BLaER1 treated with 17β-estradiol and CSF1 and Interleukin-3, amounts not matched to agents 10 nM and 100 nM (cell line): ENCODE data around the gene ADCK1.
"Not testable (repeated sequence)": the region's sequence is repeated elsewhere in the genome, so short reads cannot be mapped to it uniquely, and the experiment has no call there.

Experiments
- H3K27ac ChIP-seq, 11 experiments: shearing (Covaris generic); formaldehyde crosslinking; 2 replicates each; pipeline ENCODE4 v1.8.1; 2022
- H3K27me3 ChIP-seq, 11 experiments: shearing (Covaris generic); formaldehyde crosslinking; 2 replicates each; pipeline ENCODE4 v1.8.1; 2022
- H3K36me3 ChIP-seq, 11 experiments: shearing (Covaris generic); formaldehyde crosslinking; 2 replicates each; pipeline ENCODE4 v1.8.1; 2022
- H3K4me1 ChIP-seq, 10 experiments: shearing (Covaris generic); formaldehyde crosslinking; 2 replicates each; pipeline ENCODE4 v1.8.1; 2022
- H3K4me2 ChIP-seq, 11 experiments: shearing (Covaris generic); formaldehyde crosslinking; 2 replicates each; pipeline ENCODE4 v1.8.1; 2022
- H3K4me3 ChIP-seq, 10 experiments: shearing (Covaris generic); formaldehyde crosslinking; 2 replicates each; pipeline ENCODE4 v1.8.1; 2022
- H3K9ac ChIP-seq, 11 experiments: shearing (Covaris generic); formaldehyde crosslinking; 2 replicates each; pipeline ENCODE4 v1.8.1; 2022
- H3K9me3 ChIP-seq, 11 experiments: shearing (Covaris generic); formaldehyde crosslinking; replicated peaks in 1 of 11; 2 replicates each; pipeline ENCODE4 v1.8.1; 2022
- H4K20me1 ChIP-seq, 11 experiments: shearing (Covaris generic); formaldehyde crosslinking; 2 replicates each; pipeline ENCODE4 v1.8.1; 2022
- Cebpa-rat ChIP-seq, 11 experiments: shearing (Covaris generic); IDR thresholded peaks; 2 replicates each; pipeline ENCODE4 v1.8.1; 2022

ADCK1 gene, protein sequence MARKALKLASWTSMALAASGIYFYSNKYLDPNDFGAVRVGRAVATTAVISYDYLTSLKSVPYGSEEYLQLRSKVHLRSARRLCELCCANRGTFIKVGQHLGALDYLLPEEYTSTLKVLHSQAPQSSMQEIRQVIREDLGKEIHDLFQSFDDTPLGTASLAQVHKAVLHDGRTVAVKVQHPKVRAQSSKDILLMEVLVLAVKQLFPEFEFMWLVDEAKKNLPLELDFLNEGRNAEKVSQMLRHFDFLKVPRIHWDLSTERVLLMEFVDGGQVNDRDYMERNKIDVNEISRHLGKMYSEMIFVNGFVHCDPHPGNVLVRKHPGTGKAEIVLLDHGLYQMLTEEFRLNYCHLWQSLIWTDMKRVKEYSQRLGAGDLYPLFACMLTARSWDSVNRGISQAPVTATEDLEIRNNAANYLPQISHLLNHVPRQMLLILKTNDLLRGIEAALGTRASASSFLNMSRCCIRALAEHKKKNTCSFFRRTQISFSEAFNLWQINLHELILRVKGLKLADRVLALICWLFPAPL

DNA sequence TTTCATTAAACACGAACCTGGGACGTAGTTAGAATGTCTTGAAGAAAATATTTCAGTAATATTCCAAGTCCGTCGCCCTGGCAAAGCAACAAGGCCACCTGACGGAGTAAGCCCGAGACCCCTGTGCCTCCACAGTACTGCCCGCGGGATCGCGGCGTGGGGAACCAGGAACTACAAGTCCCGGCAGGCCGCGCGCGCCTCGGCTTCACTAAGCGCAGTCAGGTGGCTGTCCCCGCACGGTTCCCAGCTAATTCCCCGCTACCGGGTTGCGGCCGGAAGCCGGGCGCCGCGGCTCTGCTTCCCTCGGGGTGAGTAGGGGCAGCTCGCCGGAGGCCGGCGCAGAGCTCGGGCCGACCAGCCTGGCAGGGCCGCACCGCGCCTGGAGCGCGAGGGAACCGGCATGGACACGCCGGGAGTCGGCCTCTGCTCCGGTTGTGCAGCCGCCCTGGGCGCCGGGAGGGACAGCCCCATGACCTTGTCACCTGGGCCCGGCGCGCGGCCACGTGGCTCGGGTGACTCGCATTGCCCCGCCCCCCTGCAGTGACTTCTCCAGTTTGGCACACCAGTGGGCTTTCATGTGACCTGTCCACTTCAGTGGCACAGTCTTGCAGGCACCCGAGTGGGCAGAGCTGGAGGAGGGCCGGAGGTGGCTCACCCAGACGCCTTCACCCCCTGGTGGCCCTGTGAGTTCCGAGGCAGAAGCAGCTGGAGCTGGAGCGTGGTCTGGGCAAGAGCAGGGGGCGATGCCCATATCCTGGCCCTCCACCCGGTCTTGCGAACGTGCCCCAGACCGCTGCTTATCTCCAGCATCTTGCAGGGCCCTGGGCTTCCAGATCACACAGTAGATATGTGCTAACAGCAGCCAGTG, at the start of gene ADCK1:
TSS of gene ADCK1 (plus strand) at position 247 of the 868 bp plus-strand sequence. CDS start 18,870 bp downstream, outside the sequence.
- Histone ChIP-seq H3K9me3 (no peaks in the 10 kb centered on the region), H3K27ac (peak within 1 kb of the TSS; percentile 71 to 91 (median 84)), H3K27me3 (no peaks in the 10 kb centered on the region), H4K20me1 (no peaks in the 10 kb centered on the region), H3K4me3 (peak within 1 kb of the TSS; percentile 67 to 81 (median 76)), H3K4me1 (peaks cover 7 to 26% (median 19%) of the 10 kb centered on the region in 10 experiments; a peak in 18 of 20 replicates), H3K9ac (peak within 1 kb of the TSS; percentile 77 to 89 (median 86)), H3K36me3 (no peaks in the 10 kb centered on the region), H3K4me2 (peak within 1 kb of the TSS; percentile 73 to 92 (median 83))
- TF ChIP-seq Cebpa-rat (IDR thresholded peaks at IDR 0.05) = no peak

DNA sequence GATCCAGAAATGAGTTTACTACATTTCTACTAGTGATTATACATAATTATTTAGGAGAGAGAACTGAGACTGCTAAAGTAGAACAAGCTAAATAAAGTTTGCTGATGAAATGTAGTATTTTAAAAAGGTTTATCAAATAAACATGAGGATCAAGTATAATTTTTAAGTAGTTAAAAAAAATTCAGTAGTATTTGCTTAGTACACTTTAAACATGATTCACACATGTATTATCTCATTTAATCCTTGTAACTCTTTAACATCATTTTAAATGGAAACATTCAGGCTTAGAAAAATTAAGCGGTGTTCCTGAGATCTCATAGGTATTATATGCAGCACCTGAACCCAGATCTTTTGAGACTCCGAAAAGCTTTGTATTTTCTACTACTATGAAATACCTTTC, 47.6 kb upstream of the ADCK1 start:
- Histone ChIP-seq H3K36me3 (peaks cover 93 to 100% (median 98%) of the 10 kb centered on the region in 11 experiments), H3K27ac (no peak overlapping the region), H4K20me1 (peaks cover 41 to 85% (median 72%) of the 10 kb centered on the region in 11 experiments; a peak in 21 of 22 replicates), H3K9me3 (peaks cover 0 to 24% (median 8%) of the 10 kb centered on the region in 11 experiments; a peak in 12 of 22 replicates), H3K4me3 (no peak overlapping the region), H3K27me3 (no peaks in the 10 kb centered on the region), H3K4me1 (peaks cover 0 to 9% (median 0%) of the 10 kb centered on the region in 10 experiments; a peak in 3 of 20 replicates), H3K4me2 (no peak overlapping the region), H3K9ac (no peak overlapping the region)
- no peak for TF ChIP-seq Cebpa-rat (IDR thresholded peaks at IDR 0.05)

DNA sequence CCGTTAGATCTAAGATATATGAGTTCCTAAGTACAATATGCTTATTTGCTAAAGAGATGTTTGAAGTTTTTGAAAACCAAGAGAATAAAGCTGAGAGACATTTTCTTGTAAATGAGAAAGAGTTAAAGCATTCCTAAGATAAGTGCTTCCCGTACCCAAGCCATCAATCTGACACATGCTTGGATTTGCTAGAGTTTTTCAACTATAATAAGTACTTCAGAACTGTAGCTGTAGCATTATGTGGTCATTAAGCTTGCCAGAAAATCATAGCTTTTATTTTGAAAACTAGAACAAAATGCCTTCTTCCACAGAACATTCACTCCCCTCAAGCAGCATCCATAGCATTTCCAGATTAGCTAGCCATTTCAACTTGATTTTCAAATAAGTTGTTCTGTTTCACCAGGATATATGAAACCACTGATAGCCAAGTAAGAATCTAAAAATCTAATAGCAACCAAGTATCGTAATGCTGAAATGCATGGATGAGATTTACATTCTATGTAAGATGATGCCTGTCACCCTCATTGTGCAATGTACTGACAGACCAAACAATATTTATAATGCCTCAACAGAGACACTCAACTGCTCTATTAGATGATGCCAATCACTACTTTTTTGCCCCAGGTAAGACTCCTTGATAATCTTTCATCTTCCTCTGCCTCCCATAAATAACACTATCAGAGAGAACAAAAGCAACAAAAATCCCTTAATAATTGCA, 47.0 kb upstream of the ADCK1 start:
- Histone ChIP-seq H3K9ac (no peak overlapping the region), H3K4me1 (peaks cover 0 to 16% (median 0%) of the 10 kb centered on the region in 10 experiments; a peak in 5 of 20 replicates), H3K9me3 (peaks cover 0 to 18% (median 5%) of the 10 kb centered on the region in 11 experiments; a peak in 7 of 22 replicates), H3K27ac (no peak overlapping the region), H3K36me3 (peaks cover 86 to 100% (median 95%) of the 10 kb centered on the region in 11 experiments), H3K27me3 (no peaks in the 10 kb centered on the region), H3K4me2 (no peak overlapping the region), H4K20me1 (peaks cover 48 to 90% (median 79%) of the 10 kb centered on the region in 11 experiments; a peak in 21 of 22 replicates), H3K4me3 (no peak overlapping the region)
- TF ChIP-seq Cebpa-rat (IDR thresholded peaks at IDR 0.05) = no peak

DNA sequence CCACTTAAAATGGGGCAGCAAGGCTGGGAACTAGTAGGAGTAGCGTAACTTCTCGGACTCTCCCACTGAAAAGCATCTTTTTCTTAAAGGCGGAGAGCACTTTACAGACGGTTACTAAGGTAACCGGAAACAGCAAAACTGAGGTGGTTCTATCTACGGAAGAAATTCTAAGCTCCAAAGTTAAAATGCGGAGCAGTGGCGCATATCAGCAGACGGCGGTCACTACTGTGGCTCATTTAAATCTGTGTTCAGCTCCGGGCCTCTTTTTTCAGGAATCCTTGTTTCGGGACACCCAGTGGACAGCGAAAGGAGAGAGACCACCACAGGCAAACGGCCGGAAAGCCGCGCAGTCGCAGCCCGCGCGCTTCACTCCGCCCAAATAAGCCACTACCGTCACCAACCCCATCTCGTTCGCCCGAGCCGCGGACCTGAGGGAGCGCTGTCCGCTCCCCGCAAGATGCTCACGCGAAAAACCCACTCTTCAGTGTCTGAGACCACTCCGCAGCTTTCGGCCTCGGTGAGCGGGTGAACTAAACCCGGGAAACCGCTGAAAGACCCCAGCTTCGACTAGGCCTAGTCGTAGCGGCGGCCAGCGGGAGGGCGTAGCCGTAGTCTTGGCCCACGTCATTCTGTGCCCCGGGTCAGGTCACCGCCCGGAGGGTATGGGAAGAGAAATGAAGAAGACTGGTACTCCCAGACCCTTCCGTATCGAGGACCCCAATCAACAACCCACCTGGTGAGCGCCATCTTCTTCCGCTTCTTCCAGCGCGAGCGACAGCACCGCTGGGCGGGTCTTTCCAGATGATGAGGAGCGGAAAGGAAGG, 39.3 kb upstream of the ADCK1 start, which contains the start of gene SNW1:
TSS of gene SNW1 (minus strand) at position 776 of the 824 bp plus-strand sequence. CDS start at position 747, 29 bp downstream.
- no peak for TF ChIP-seq Cebpa-rat (IDR thresholded peaks at IDR 0.05)
- Histone ChIP-seq H3K4me3 (peak within 1 kb of the TSS; percentile 80 to 93 (median 92)), H3K36me3 (peaks cover 19 to 43% (median 36%) of the 10 kb centered on the region in 11 experiments), H4K20me1 (peaks cover 42 to 50% (median 47%) of the 10 kb centered on the region in 11 experiments), H3K9me3 (no peaks in the 10 kb centered on the region), H3K27ac (peak within 1 kb of the TSS; percentile 89 to 97 (median 92)), H3K4me2 (peak within 1 kb of the TSS; percentile 80 to 96 (median 88)), H3K27me3 (no peaks in the 10 kb centered on the region), H3K9ac (peak within 1 kb of the TSS; percentile 90 to 97 (median 93)), H3K4me1 (peaks cover 22 to 42% (median 27%) of the 10 kb centered on the region in 10 experiments)

DNA sequence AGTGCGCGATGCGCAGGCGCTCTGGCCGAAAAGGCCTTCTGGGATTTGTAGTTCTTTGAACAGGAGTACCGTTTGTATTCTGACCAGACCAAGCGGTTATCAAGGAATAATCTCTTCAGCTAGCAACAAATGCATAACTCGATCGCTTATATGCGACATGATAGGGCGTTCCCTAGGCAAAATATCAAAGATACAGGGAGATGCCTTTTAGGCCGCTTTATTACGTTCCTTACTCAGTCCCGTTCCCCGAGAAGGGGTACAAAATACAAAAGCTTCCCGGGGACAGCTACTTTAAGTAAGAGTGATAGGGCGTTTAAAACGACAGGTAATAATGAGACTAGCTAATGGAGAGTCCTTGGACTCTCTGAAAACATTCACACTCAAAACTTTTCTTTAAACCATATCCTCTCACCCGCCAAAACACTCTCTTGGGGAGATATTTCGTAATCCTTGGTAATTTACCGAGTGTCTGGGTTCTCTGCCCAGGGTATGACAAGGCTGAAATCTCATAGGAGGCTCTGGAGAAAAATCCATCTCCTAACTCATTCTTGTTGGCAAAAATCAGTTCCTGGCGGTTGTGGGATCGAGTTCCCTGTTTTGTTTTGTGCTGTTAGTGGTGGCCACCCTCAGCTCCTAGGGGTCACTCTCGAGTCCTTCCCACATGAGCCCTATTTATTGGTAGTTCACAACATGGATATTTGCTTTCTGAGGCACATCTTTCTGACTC, 38.5 kb upstream of the ADCK1 start:
- H3K4me3 ChIP-seq = peak overlapping the region; percentile 80 to 93 (median 92)
- peak overlapping the region; percentile 89 to 97 (median 92) for H3K27ac ChIP-seq
- peaks cover 34 to 42% (median 39%) of the 10 kb centered on the region in 11 experiments; a peak in 21 of 22 replicates for H4K20me1 ChIP-seq
- H3K9ac ChIP-seq = peak overlapping the region; percentile 90 to 97 (median 93)
- TF ChIP-seq Cebpa-rat (IDR thresholded peaks at IDR 0.05) = peak in 10 of 11 experiments; percentile 8 to 86 (median 52); a peak in 10 of 22 replicates
- peaks cover 22 to 42% (median 27%) of the 10 kb centered on the region in 10 experiments for H3K4me1 ChIP-seq
- no peaks in the 10 kb centered on the region for H3K27me3 ChIP-seq
- H3K9me3 ChIP-seq = no peaks in the 10 kb centered on the region
- H3K4me2 ChIP-seq = peak overlapping the region; percentile 70 to 96 (median 86)
- peaks cover 11 to 35% (median 29%) of the 10 kb centered on the region in 11 experiments for H3K36me3 ChIP-seq

DNA sequence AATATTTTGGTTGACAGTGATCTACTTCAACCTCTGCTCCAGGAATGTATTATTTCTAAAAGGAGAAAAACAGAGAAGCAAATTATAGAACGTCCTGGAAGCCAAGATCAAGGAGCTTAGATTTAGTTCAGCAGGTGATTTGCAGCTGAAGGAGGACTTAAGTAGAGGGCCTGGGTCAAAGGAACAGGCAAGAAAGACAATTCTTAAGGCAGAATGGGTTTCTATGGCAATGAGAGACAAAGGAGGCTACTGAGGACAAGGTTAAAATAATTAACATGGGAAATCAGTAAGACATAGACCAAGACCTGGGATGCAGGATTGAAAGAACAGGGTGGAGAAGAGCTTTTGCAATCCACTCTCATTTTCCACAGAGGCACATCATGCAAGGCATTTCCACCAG, 36.6 kb upstream of the ADCK1 start:
- Histone ChIP-seq H4K20me1 (peaks cover 15 to 22% (median 20%) of the 10 kb centered on the region in 11 experiments; a peak in 21 of 22 replicates), H3K27me3 (no peaks in the 10 kb centered on the region), H3K4me3 (no peak overlapping the region), H3K4me2 (no peak overlapping the region), H3K9ac (no peak overlapping the region), H3K36me3 (peaks cover 3 to 16% (median 12%) of the 10 kb centered on the region in 11 experiments; a peak in 15 of 22 replicates), H3K9me3 (no peaks in the 10 kb centered on the region), H3K4me1 (peaks cover 22 to 29% (median 26%) of the 10 kb centered on the region in 10 experiments), H3K27ac (no peak overlapping the region)
- TF ChIP-seq Cebpa-rat (IDR thresholded peaks at IDR 0.05) = no peak

DNA sequence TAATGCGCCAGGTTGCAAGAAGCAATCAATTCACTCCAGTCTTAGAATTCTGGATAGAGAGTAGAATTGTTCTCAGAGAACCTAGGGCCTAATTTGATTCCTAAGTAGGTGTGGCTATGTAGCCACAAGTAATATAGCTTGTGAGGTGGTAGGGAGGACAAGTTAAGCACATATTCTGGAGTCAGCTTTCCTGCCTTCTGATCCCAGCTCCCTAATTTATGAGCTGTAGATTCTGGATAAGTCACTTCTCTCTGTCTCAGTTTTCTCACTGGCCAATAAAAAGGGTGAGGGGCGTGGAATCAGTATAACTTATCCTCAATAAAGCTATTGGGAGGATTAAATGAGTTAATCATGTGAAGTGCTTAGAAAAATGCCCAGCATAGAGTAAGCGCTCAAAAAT, 35.9 kb upstream of the ADCK1 start:
- Histone ChIP-seq H3K27me3 (no peaks in the 10 kb centered on the region), H3K4me1 (peaks cover 17 to 27% (median 19%) of the 10 kb centered on the region in 10 experiments), H3K9ac (no peak overlapping the region), H3K36me3 (peaks cover 0 to 9% (median 6%) of the 10 kb centered on the region in 11 experiments; a peak in 13 of 22 replicates), H3K9me3 (no peaks in the 10 kb centered on the region), H3K27ac (no peak overlapping the region), H3K4me2 (no peak overlapping the region), H3K4me3 (no peak overlapping the region), H4K20me1 (peaks cover 10 to 16% (median 13%) of the 10 kb centered on the region in 11 experiments; a peak in 21 of 22 replicates)
- TF ChIP-seq Cebpa-rat (IDR thresholded peaks at IDR 0.05) = no peak

DNA sequence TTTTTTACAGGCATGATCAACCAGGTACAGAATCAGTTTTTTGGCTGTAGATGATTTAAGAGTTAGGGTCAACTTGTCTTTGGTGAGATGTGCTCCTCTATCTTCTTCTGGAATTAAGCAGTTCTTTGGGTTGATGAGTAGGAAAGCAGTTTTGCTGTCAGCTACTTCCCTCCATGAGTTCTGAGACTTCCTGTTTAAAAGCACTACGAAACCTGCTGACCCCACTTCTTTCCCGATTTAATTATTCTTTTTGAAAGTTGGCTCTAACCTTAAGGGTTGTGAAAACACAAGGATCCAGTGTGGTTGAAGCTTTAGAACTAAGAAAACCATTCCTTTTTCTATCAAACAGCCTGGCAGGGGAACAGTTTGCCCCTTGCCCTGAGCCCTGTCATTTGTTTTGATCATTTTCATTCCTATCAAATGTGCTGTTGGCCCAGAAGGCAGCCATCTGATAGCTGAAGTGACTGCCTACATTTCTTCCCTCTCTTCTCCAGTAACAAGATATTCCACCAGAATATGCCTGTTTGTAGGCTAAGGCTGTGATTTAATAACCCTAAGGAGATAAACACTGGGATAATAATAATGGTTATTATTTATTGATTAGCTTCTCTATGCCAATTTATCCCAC, 31.4 kb upstream of the ADCK1 start:
- H3K36me3 ChIP-seq, H3K27me3 ChIP-seq, H3K9me3 ChIP-seq, H4K20me1 ChIP-seq, H3K4me3 ChIP-seq: not testable (repeated sequence)
- peak overlapping the region in 5 of 11 experiments; percentile 49 to 81 (median 70); a peak in 10 of 22 replicates for H3K27ac ChIP-seq
- H3K4me1 ChIP-seq = peaks cover 0 to 15% (median 0%) of the 10 kb centered on the region in 10 experiments; a peak in 6 of 20 replicates
- H3K9ac ChIP-seq = peak overlapping the region in 3 of 11 experiments; percentile 41 to 68 (median 66); a peak in 3 of 22 replicates
- peak overlapping the region in 4 of 11 experiments; percentile 24 to 82 (median 54); a peak in 6 of 22 replicates for H3K4me2 ChIP-seq

DNA sequence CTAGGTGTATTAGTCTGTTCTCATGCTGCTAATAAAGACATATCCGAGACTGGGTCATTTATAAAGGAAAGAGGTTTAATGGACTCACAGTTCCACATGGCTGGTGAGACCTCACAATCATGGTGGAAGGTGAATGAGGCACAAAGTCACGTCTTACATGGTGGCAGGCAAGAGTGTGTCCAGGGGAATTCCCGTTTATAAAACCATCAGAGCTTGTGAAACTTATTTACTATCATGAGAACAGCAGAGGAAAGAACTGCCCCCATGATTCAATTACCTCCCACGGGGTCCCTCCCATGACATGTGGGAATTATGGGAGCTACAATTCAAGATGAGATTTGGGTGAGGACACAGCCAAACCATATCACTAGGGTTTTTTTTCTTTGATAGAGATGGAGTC, 25.9 kb upstream of the ADCK1 start:
- not testable (repeated sequence) for H3K4me3 ChIP-seq, H3K36me3 ChIP-seq, H3K9ac ChIP-seq, H3K4me1 ChIP-seq, H4K20me1 ChIP-seq, H3K27me3 ChIP-seq, H3K27ac ChIP-seq, H3K4me2 ChIP-seq
- peaks cover 0 to 11% (median 8%) of the 10 kb centered on the region in 11 experiments; a peak in 10 of 22 replicates for H3K9me3 ChIP-seq
